ENCODE results near the gene RFT1.

RFT1 gene

DNA sequence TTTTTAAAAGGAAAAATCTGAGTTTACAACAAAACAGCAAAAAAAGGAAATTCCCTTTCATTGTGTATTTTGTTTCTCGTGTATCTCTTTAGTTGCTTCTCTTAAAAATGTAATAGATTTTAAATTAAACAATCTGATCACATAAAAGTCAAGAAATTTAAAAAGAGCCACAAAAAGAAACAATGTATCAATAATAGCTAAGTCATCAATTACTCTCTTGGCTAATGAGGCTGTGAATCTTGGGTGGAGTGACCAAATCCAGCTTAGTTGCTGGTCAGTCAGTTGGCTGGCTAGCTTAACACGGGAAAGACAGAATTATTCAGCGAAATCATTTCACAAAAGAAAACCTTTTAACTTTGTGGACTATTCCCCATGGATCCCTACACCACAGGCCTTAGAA is 87.6 kb downstream of the RFT1 start:
- H3K4me2 ChIP-seq (ENCODE audit: insufficient read depth, low read length): peak overlapping the region; percentile 71; the same call in 1 of the 2 replicates
- peaks cover 29% of the 10 kb centered on the region; the same call in 1 of the 2 replicates for H4K20me1 ChIP-seq (ENCODE audit: insufficient read depth, low read length)
- no peak overlapping the region for H2AFZ ChIP-seq (ENCODE audit: low read depth, low read length)
- peaks cover 36% of the 10 kb centered on the region for H3K4me1 ChIP-seq (ENCODE audit: insufficient read depth, low read length)
- no peak for DNase-seq
- TF ChIP-seq, protein P1, sequence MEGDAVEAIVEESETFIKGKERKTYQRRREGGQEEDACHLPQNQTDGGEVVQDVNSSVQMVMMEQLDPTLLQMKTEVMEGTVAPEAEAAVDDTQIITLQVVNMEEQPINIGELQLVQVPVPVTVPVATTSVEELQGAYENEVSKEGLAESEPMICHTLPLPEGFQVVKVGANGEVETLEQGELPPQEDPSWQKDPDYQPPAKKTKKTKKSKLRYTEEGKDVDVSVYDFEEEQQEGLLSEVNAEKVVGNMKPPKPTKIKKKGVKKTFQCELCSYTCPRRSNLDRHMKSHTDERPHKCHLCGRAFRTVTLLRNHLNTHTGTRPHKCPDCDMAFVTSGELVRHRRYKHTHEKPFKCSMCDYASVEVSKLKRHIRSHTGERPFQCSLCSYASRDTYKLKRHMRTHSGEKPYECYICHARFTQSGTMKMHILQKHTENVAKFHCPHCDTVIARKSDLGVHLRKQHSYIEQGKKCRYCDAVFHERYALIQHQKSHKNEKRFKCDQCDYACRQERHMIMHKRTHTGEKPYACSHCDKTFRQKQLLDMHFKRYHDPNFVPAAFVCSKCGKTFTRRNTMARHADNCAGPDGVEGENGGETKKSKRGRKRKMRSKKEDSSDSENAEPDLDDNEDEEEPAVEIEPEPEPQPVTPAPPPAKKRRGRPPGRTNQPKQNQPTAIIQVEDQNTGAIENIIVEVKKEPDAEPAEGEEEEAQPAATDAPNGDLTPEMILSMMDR (IDR thresholded peaks at IDR 0.05; ENCODE audit: borderline replicate concordance, extremely low read depth, low read length, poor library complexity, severe bottlenecking): no peak
- no peak for TF ChIP-seq EZH2 (IDR thresholded peaks at IDR 0.05; ENCODE audit: borderline replicate concordance, low read depth, low read length, severe bottlenecking)
- H3K4me3 ChIP-seq (ENCODE audit: low read depth in 1 of 2, low read length in 2 of 2): no peak overlapping the region
- no peak for ATAC-seq (ENCODE audit: insufficient read depth, low read depth)
- H3K27me3 ChIP-seq (ENCODE audit: insufficient read depth, low read length, poor library complexity): no peaks in the 10 kb centered on the region
- H3K9me3 ChIP-seq (ENCODE audit: insufficient read depth, low read length, severe bottlenecking): no peaks in the 10 kb centered on the region
- no peak overlapping the region for H3K27ac ChIP-seq (ENCODE audit: low read length)
- H3K9ac ChIP-seq (ENCODE audit: low read depth, low read length): no peak overlapping the region
- H3K79me2 ChIP-seq (ENCODE audit: insufficient read depth, low read length): peaks cover 80% of the 10 kb centered on the region
- no peaks in the 10 kb centered on the region; the same call in 1 of the 2 replicates for H3K36me3 ChIP-seq (ENCODE audit: insufficient read depth, low read length)

DNA sequence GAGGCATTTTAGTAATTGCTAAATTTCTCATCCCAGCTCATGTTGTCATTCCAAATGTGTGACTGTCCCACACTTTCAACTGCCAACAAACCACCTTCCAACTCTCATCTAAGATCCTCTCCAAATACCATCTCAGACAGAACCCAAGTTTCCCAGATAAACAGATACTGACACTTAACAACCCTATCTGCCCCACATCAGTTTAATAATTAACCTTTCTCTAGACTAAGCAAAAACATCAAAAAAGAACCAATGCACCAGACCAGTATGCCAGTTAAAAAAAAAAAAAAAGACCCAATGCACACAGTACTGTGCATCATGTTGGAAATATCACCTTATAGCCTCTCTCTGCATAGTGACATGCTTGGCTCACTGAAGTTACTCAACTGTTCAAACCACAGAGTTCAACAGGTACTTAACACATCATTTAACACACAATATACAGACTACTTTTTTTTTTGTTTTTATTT is 89.8 kb downstream of the RFT1 start:
- no peak overlapping the region for H3K4me3 ChIP-seq (ENCODE audit: low read depth in 1 of 2, low read length in 2 of 2)
- no peaks in the 10 kb centered on the region for H3K36me3 ChIP-seq (ENCODE audit: insufficient read depth, low read length)
- no peak for TF ChIP-seq EZH2 (IDR thresholded peaks at IDR 0.05; ENCODE audit: borderline replicate concordance, low read depth, low read length, severe bottlenecking)
- TF ChIP-seq, protein P1 (IDR thresholded peaks at IDR 0.05; ENCODE audit: borderline replicate concordance, extremely low read depth, low read length, poor library complexity, severe bottlenecking): no peak
- no peaks in the 10 kb centered on the region for H3K9me3 ChIP-seq (ENCODE audit: insufficient read depth, low read length, severe bottlenecking)
- peaks cover 97% of the 10 kb centered on the region for H3K79me2 ChIP-seq (ENCODE audit: insufficient read depth, low read length)
- peaks cover 41% of the 10 kb centered on the region; the same call in 1 of the 2 replicates for H4K20me1 ChIP-seq (ENCODE audit: insufficient read depth, low read length)
- H3K27me3 ChIP-seq (ENCODE audit: insufficient read depth, low read length, poor library complexity): no peaks in the 10 kb centered on the region
- H2AFZ ChIP-seq (ENCODE audit: low read depth, low read length): no peak overlapping the region
- no peak for DNase-seq
- no peak overlapping the region for H3K27ac ChIP-seq (ENCODE audit: low read length)
- ATAC-seq (ENCODE audit: insufficient read depth, low read depth): no peak
- H3K4me2 ChIP-seq (ENCODE audit: insufficient read depth, low read length): no peak overlapping the region
- H3K4me1 ChIP-seq (ENCODE audit: insufficient read depth, low read length): peaks cover 37% of the 10 kb centered on the region
- H3K9ac ChIP-seq (ENCODE audit: low read depth, low read length): no peak overlapping the region

DNA sequence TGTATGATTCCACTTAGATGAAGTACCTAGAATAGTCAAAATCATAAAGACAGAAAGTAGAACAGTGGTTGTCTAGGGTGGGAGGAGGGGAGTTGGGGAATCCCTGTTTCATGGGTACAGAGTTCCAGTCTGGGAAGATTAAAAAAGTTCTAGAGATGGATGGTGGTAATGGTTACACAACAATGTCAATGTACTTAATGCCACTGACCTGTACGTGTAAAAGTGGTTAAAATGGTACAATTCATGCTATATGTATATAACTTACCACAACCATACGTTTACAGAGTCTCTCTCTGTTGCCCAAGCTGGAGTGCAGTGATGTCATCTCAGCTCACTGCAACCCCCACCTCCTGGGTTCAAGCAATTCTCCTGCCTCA is 90.9 kb downstream of the RFT1 start:
- peaks cover 41% of the 10 kb centered on the region; the same call in 1 of the 2 replicates for H4K20me1 ChIP-seq (ENCODE audit: insufficient read depth, low read length)
- H3K79me2 ChIP-seq (ENCODE audit: insufficient read depth, low read length): peaks cover 100% of the 10 kb centered on the region
- TF ChIP-seq EZH2 (IDR thresholded peaks at IDR 0.05; ENCODE audit: borderline replicate concordance, low read depth, low read length, severe bottlenecking): no peak
- TF ChIP-seq, protein P1 (IDR thresholded peaks at IDR 0.05; ENCODE audit: borderline replicate concordance, extremely low read depth, low read length, poor library complexity, severe bottlenecking): no peak
- no peaks in the 10 kb centered on the region for H3K36me3 ChIP-seq (ENCODE audit: insufficient read depth, low read length)
- H2AFZ ChIP-seq (ENCODE audit: low read depth, low read length): no peak overlapping the region
- H3K4me1 ChIP-seq (ENCODE audit: insufficient read depth, low read length): peaks cover 35% of the 10 kb centered on the region
- H3K4me2 ChIP-seq (ENCODE audit: insufficient read depth, low read length): no peak overlapping the region
- DNase-seq (no peak), ATAC-seq (ENCODE audit: insufficient read depth, low read depth) (no peak)
- no peaks in the 10 kb centered on the region for H3K27me3 ChIP-seq (ENCODE audit: insufficient read depth, low read length, poor library complexity)
- H3K9me3 ChIP-seq (ENCODE audit: insufficient read depth, low read length, severe bottlenecking): no peaks in the 10 kb centered on the region
- H3K27ac ChIP-seq (ENCODE audit: low read length): no peak overlapping the region
- H3K4me3 ChIP-seq (ENCODE audit: low read depth in 1 of 2, low read length in 2 of 2): no peak overlapping the region
- no peak overlapping the region for H3K9ac ChIP-seq (ENCODE audit: low read depth, low read length)

Data from DND-41 (cell line).